Sigmoid colon (tissue), 7 donors: ENCODE results near the gene ACTR3. TPM values are rescaled to one million over a fixed set of nuclear protein-coding genes. Genes with fewer than 3 reads are reported as not detected.

ENCODE experiments used
- DNase-seq: peaks from one replicate; pipeline ENCODE4 v3.0.0-alpha.2; 2019
- H3K27ac ChIP-seq, 4 donors: fragments of 200-600 bp; sonication (generic); one replicate each; pipeline ENCODE4 v1.5.1; 2016 to 2019; ENCODE audit warnings: mild to moderate bottlenecking in 1 of 4
- H3K27me3 ChIP-seq, 3 donors: fragments of 200-600 bp; sonication (generic); one replicate each; pipeline ENCODE4 v1.5.1; 2019; ENCODE audit warnings: mild to moderate bottlenecking in 1 of 3
- H3K36me3 ChIP-seq, 4 donors: fragments of 200-600 bp; sonication (generic); one replicate each; pipeline ENCODE4 v1.5.1; 2016 to 2019
- H3K4me1 ChIP-seq, 4 donors: fragments of 200-600 bp; sonication (generic); one replicate each; pipeline ENCODE4 v1.5.1; 2017 to 2019
- H3K4me3 ChIP-seq, 4 donors: fragments of 200-600 bp; sonication (generic); one replicate each; pipeline ENCODE4 v1.5.1; 2017 to 2019; ENCODE audit warnings: mild to moderate bottlenecking in 2 of 4, moderate library complexity in 1 of 4
- H3K9me3 ChIP-seq, 4 donors: fragments of 200-600 bp in 3 of 4; sonication (generic) in 3 of 4; one replicate each; pipeline versions ENCODE4 v1.5.1 to v1.6.1; 2013 to 2019
- CTCF ChIP-seq, 4 experiments: fragments of 450-650 bp in 3 of 4; fragments of 200-600 bp in 1 of 4; IDR thresholded peaks; one replicate each; pipeline ENCODE4 v1.5.1; 2016 to 2019; ENCODE audit warnings: antibody characterized with exemption in 4 of 4, mild to moderate bottlenecking in 3 of 4, moderate library complexity in 2 of 4
- EP300 ChIP-seq, 4 donors: sonication (generic); formaldehyde crosslinking; IDR thresholded peaks; one replicate each; pipeline ENCODE4 v1.6.1; 2017; ENCODE audit warnings: antibody characterized with exemption in 4 of 4
- POLR2A ChIP-seq, 2 donors: fragments of 450-650 bp; IDR thresholded peaks; one replicate each; pipeline ENCODE4 v1.6.1; 2016; ENCODE audit warnings: antibody characterized with exemption in 2 of 2, mild to moderate bottlenecking in 2 of 2, moderate library complexity in 2 of 2
- POLR2AphosphoS5 ChIP-seq, 4 donors: sonication (generic); formaldehyde crosslinking; IDR thresholded peaks; one replicate each; pipeline ENCODE4 v1.6.1; 2017; ENCODE audit warnings: antibody characterized with exemption in 4 of 4
- WGBS, 2 donors: extraction: QIAGEN DNeasy Blood & Tissue Kit; methylation state at CpG; one replicate each; pipeline ENCODE4 v1.1.7; 2013; 5-methylcytosine and 5-hydroxymethylcytosine counted together
- intact Hi-C: fragments of 100-400 bp; cut with DNase I; formaldehyde crosslinking; loops from one replicate; pipeline ENCODE4 v1.15.1; 2023
- polyA plus RNA-seq, 3 donors: library from polyadenylated mRNA; stranded (reverse); fragments of 200-250 nt; gene quantifications; one replicate each; pipeline ENCODE4 v1.2.3, GENCODE V29; 2013
- total RNA-seq, 4 donors: library from RNA; depleted of rRNA; stranded (reverse); fragments of >200 nt; gene quantifications; one replicate each; pipeline ENCODE4 v1.1.0, GENCODE V29; 2016
- donor health status: healthy with polysubstance abuse.
- donor health status: Bipolar disorder and iron deficiency.
- donor health status: healthy.

The ACTR3 gene
- total and polyA plus RNA-seq, 7 donors: 108 to 178 (median 147) TPM

GRCh38 chr2:113962692-113963480 lies 73.0 kb downstream of the ACTR3 start:
- no peak for DNase-seq
- Histone ChIP-seq H3K4me1 (peaks cover 0 to 16% (median 11%) of the 10 kb centered on the region in 4 donors), H3K4me3 (no peak overlapping the region), H3K36me3 (peaks cover 0 to 36% (median 0%) of the 10 kb centered on the region in 4 donors), H3K27ac (no peak overlapping the region), H3K9me3 (no peaks in the 10 kb centered on the region), H3K27me3 (no peaks in the 10 kb centered on the region)
- 82% methylated on average over 4 of the region's 4 CpGs for WGBS, 2 donors
- intact Hi-C loops: loop anchor here (10.0 kb wide), 1 partner anchor 208 kb away; the partner anchor contains the start of gene SLC35F5
- TF ChIP-seq POLR2A (IDR thresholded peaks at IDR 0.05) (no peak), CTCF (IDR thresholded peaks at IDR 0.05) (no peak), EP300 (IDR thresholded peaks at IDR 0.05) (no peak)

DNA sequence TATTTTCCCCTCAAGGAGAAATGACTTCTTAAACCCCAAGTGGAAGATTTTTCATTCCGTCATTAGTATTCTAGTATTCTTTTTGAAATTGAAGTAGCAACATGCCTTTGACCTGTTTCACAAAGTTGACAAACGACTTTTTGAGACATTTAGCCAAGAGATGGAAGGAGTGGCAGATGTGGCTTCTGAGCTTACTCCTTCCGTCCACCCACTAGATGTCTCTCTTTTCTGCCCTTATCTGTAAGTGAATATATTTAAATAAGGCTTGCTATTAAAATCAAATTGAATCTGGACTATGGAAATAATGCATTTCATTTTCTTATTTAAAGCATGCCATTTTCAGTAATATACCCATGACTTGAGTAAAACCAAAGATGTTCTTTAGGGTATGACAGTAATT lies 74.1 kb downstream of the ACTR3 start:
- H3K36me3 ChIP-seq: peaks cover 0 to 26% (median 0%) of the 10 kb centered on the region in 4 donors
- DNase-seq: no peak
- peaks cover 0 to 21% (median 11%) of the 10 kb centered on the region in 4 donors for H3K4me1 ChIP-seq
- intact Hi-C loops: loop anchor here (10.0 kb wide), 1 partner anchor 209 kb away; the partner anchor contains the start of gene SLC35F5
- no peak for TF ChIP-seq POLR2A (IDR thresholded peaks at IDR 0.05)
- no peak for TF ChIP-seq EP300 (IDR thresholded peaks at IDR 0.05)
- no peak for TF ChIP-seq CTCF (IDR thresholded peaks at IDR 0.05)
- TF ChIP-seq POLR2AphosphoS5 (IDR thresholded peaks at IDR 0.05): no peak
- H3K27me3 ChIP-seq: no peaks in the 10 kb centered on the region
- H3K27ac ChIP-seq: no peak overlapping the region
- H3K4me3 ChIP-seq: no peak overlapping the region
- 54 to 81% methylated on average over 3 of the region's 3 CpGs for WGBS, 2 donors
- H3K9me3 ChIP-seq: no peaks in the 10 kb centered on the region

GRCh38 chr2:113964436-113964835 lies 74.5 kb downstream of the ACTR3 start:
- H3K36me3 ChIP-seq: peaks cover 0 to 22% (median 0%) of the 10 kb centered on the region in 4 donors
- H3K27ac ChIP-seq: no peak overlapping the region
- no peak overlapping the region for H3K4me3 ChIP-seq
- intact Hi-C loops: loop anchor here (10.0 kb wide), 1 partner anchor 210 kb away; the partner anchor contains the start of gene SLC35F5
- WGBS, 2 donors: 88 to 94% methylated on average over 5 of the region's 5 CpGs
- TF ChIP-seq POLR2A (IDR thresholded peaks at IDR 0.05) (no peak), POLR2AphosphoS5 (IDR thresholded peaks at IDR 0.05) (no peak), CTCF (IDR thresholded peaks at IDR 0.05) (no peak), EP300 (IDR thresholded peaks at IDR 0.05) (no peak)
- H3K27me3 ChIP-seq: no peaks in the 10 kb centered on the region
- peaks cover 0 to 21% (median 11%) of the 10 kb centered on the region in 4 donors for H3K4me1 ChIP-seq
- no peaks in the 10 kb centered on the region for H3K9me3 ChIP-seq
- no peak for DNase-seq

GRCh38 chr2:113965228-113965627 lies 75.3 kb downstream of the ACTR3 start:
- no peaks in the 10 kb centered on the region for H3K27me3 ChIP-seq
- intact Hi-C loops: loop anchor here (10.0 kb wide), 1 partner anchor 210 kb away; the partner anchor contains the start of gene SLC35F5

More at GRCh38 chr2:113965228-113965627, 75.3 kb downstream of the ACTR3 start:
- Histone ChIP-seq H3K27ac (no peak overlapping the region), H3K36me3 (peaks cover 0 to 16% (median 2%) of the 10 kb centered on the region in 4 donors), H3K4me3 (no peak overlapping the region), H3K9me3 (no peaks in the 10 kb centered on the region), H3K4me1 (peaks cover 0 to 21% (median 11%) of the 10 kb centered on the region in 4 donors)
- DNase-seq: no peak
- no peak for TF ChIP-seq CTCF (IDR thresholded peaks at IDR 0.05)
- no peak for TF ChIP-seq POLR2AphosphoS5 (IDR thresholded peaks at IDR 0.05)
- TF ChIP-seq POLR2A (IDR thresholded peaks at IDR 0.05): no peak
- no peak for TF ChIP-seq EP300 (IDR thresholded peaks at IDR 0.05)
- 83 to 89% methylated on average over 5 of the region's 5 CpGs for WGBS, 2 donors
